HG02623 (cell line): Measurements from ENCODE around the gene IL3.

ENCODE experiments used
- ATAC-seq: cut with Tn5 transposase; IDR thresholded peaks from one replicate; pipeline ENCODE4 v1.9.1; 2021; ENCODE audit warnings: moderate library complexity; ENCODE audit not compliant: unreplicated experiment

Gene IL3

DNA sequence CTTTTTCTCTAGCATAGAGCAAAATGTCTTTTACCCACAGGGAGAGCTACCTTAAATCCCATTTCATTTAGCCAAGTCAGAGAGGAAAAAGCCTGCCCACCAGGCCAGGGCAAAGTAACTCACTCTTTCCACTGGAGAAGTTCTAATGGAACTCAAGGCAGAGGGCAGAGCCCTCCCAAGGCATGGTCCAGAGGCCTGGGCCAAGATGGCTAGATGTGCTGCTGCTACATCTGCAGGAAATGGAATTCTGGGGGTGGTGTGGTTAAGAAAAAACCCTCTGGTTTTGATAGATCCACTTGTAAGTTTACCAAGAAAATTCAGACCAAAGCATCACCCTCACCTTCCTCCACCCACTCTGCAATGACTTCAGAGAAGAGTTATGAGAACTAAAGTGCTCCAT is 50.5 kb downstream of the IL3 start:
- no peak for ATAC-seq

GRCh38 chr5:132112111-132112510 is 51.7 kb downstream of the IL3 start:
- no peak for ATAC-seq
